Upper lobe of right lung (tissue), 1 donor: ENCODE results near the gene CRHR1. TPM values are rescaled to one million over a fixed set of nuclear protein-coding genes. Genes with fewer than 3 reads are reported as not detected.

Experiments
- ATAC-seq: fragments of 200-7000 bp; cut with Tn5 transposase; one replicate; pipeline ENCODE4 v1.9.1; 2020; ENCODE audit warnings: mild to moderate bottlenecking, moderate library complexity
- DNase-seq: peaks from one replicate; pipeline ENCODE4 v3.0.0-alpha.2; 2020
- H3K27ac ChIP-seq: fragments of 200-600 bp; one replicate; pipeline ENCODE4 v1.8.0; 2022
- H3K27me3 ChIP-seq: fragments of 200-600 bp; one replicate; pipeline ENCODE4 v1.8.0; 2022; ENCODE audit warnings: mild to moderate bottlenecking
- H3K36me3 ChIP-seq: fragments of 200-600 bp; one replicate; pipeline ENCODE4 v1.8.0; 2022
- H3K4me1 ChIP-seq: fragments of 200-600 bp; one replicate; pipeline ENCODE4 v1.8.0; 2022
- H3K4me3 ChIP-seq: fragments of 200-600 bp; one replicate; pipeline ENCODE4 v1.8.0; 2022; ENCODE audit warnings: mild to moderate bottlenecking
- H3K9me3 ChIP-seq: fragments of 200-600 bp; one replicate; pipeline ENCODE4 v1.8.0; 2022
- CTCF ChIP-seq: fragments of 200-600 bp; IDR thresholded peaks from one replicate; pipeline ENCODE4 v1.8.0; 2022; ENCODE audit warnings: antibody characterized with exemption
- intact Hi-C: fragments of 100-400 bp; cut with DNase I; formaldehyde crosslinking; loops from one replicate; pipeline ENCODE4 v1.11.0; 2022
- total RNA-seq: library from RNA; stranded (reverse); fragmentation: NEBNext Ultra II Directional; extraction: Animal tissue kit (Norgen Biotek cat#: 25700); gene quantifications from one replicate; pipeline ENCODE4 v1.2.1, GENCODE V29; 2021
- donor health status: DM: no; HTN: yes; CAD: no; lungs with severe emphysema.

CRHR1 gene
- total RNA-seq, 1 donor from 2014 or later: not detected

GRCh38 chr17:45791935-45792334, 7.8 kb downstream of the CRHR1 start:
- ATAC-seq (peak; percentile 27), DNase-seq (no peak)
- H3K9me3 ChIP-seq: no peaks in the 10 kb centered on the region
- intact Hi-C loops: no loop called here
- H3K4me3 ChIP-seq: no peak overlapping the region
- H3K27me3 ChIP-seq: peaks cover 76% of the 10 kb centered on the region
- H3K27ac ChIP-seq: no peak overlapping the region
- no peaks in the 10 kb centered on the region for H3K36me3 ChIP-seq
- no peak for TF ChIP-seq CTCF
- H3K4me1 ChIP-seq: no peaks in the 10 kb centered on the region

GRCh38 chr17:45792437-45792836, 8.3 kb downstream of the CRHR1 start:
- ATAC-seq: no peak
- intact Hi-C loops: no loop called here
- Histone ChIP-seq H3K27me3 (peaks cover 74% of the 10 kb centered on the region), H3K4me3 (no peak overlapping the region), H3K27ac (no peak overlapping the region), H3K36me3 (no peaks in the 10 kb centered on the region), H3K4me1 (no peaks in the 10 kb centered on the region), H3K9me3 (no peaks in the 10 kb centered on the region)
- no peak for TF ChIP-seq CTCF
- DNase-seq: no peak

GRCh38 chr17:45792995-45793755, 9.1 kb downstream of the CRHR1 start:
- Histone ChIP-seq H3K4me3 (no peak overlapping the region), H3K4me1 (no peaks in the 10 kb centered on the region), H3K36me3 (no peaks in the 10 kb centered on the region), H3K27me3 (peaks cover 66% of the 10 kb centered on the region), H3K9me3 (no peaks in the 10 kb centered on the region), H3K27ac (no peak overlapping the region)
- ATAC-seq (no peak), DNase-seq (no peak)
- intact Hi-C loops: no loop called here
- TF ChIP-seq CTCF: no peak

GRCh38 chr17:45793999-45794540, 9.9 kb downstream of the CRHR1 start:
- H3K27me3 ChIP-seq: peaks cover 61% of the 10 kb centered on the region
- TF ChIP-seq CTCF: no peak
- ATAC-seq: no peak

GRCh38 chr17:45794840-45795239, 10.7 kb downstream of the CRHR1 start:
- Histone ChIP-seq H3K27ac (no peak overlapping the region), H3K4me1 (no peaks in the 10 kb centered on the region), H3K36me3 (no peaks in the 10 kb centered on the region), H3K9me3 (no peaks in the 10 kb centered on the region), H3K27me3 (peaks cover 57% of the 10 kb centered on the region), H3K4me3 (no peak overlapping the region)
- TF ChIP-seq CTCF: no peak
- ATAC-seq: no peak
- no peak for DNase-seq
- intact Hi-C loops: no loop called here

More at GRCh38 chr17:45793999-45794540, 9.9 kb downstream of the CRHR1 start:
- Histone ChIP-seq H3K4me1 (no peaks in the 10 kb centered on the region), H3K36me3 (no peaks in the 10 kb centered on the region), H3K9me3 (no peaks in the 10 kb centered on the region), H3K4me3 (no peak overlapping the region), H3K27ac (no peak overlapping the region)
- intact Hi-C loops: no loop called here
- DNase-seq: no peak
